PC-3 (cell line): ENCODE data around the gene PPIE. TPM values are rescaled to one million over a fixed set of nuclear protein-coding genes. Genes with fewer than 3 reads are reported as not detected.

ENCODE experiments used
- ATAC-seq: fragments of 200-7000 bp; cut with Tn5 transposase; 2 replicates; pipeline ENCODE4 v1.9.1; 2020; ENCODE audit warnings: mild to moderate bottlenecking, moderate library complexity
- BruUV-seq: library from RNA; stranded (reverse); fragments of 400-500 nt; replicated peaks from 2 replicates; lab custom pipeline; 2021; lab: Mats Ljungman, UMichigan
- CTCF ChIA-PET: fragments of 300-600 bp; sonication (Branson Sonifier 250); formaldehyde crosslinking; loops from one replicate; lab custom pipeline; 2022; ENCODE audit warnings: antibody characterized with exemption; lab: Charles Lee
- POLR2A ChIA-PET: fragments of 300-600 bp; sonication (Branson Sonifier 250); formaldehyde crosslinking; loops from one replicate; lab custom pipeline; 2022; ENCODE audit warnings: antibody characterized with exemption; ENCODE audit not compliant: unreplicated experiment; lab: Charles Lee
- DNase-seq: peaks from one replicate; pipeline ENCODE4 v3.0.0-alpha.2; 2015
- H2AFZ ChIP-seq: fragments of 300-600 bp; sonication (generic); 2 replicates; pipeline ENCODE4 v1.6.0; 2016; ENCODE audit warnings: antibody characterized with exemption, low read length
- H3F3A ChIP-seq: fragments of 300-600 bp; sonication (generic); one replicate; pipeline ENCODE4 v1.6.0; 2017; ENCODE audit warnings: antibody characterized with exemption, low read length, control low read depth, mild to moderate bottlenecking; ENCODE audit not compliant: unreplicated experiment
- H3K27ac ChIP-seq: fragments of 300-600 bp; sonication (generic); 2 replicates; pipeline ENCODE4 v1.5.1; 2016; ENCODE audit warnings: mild to moderate bottlenecking, low read length
- H3K27me3 ChIP-seq: fragments of 300-600 bp; sonication (generic); 2 replicates; pipeline ENCODE4 v1.6.1; 2016; ENCODE audit warnings: low read length, mixed read lengths
- H3K36me3 ChIP-seq: fragments of 300-600 bp; sonication (generic); 2 replicates; pipeline ENCODE4 v1.6.1; 2016; ENCODE audit warnings: low read depth, mixed run types, low read length, mixed read lengths
- H3K4me1 ChIP-seq: fragments of 300-600 bp; sonication (generic); 2 replicates; pipeline ENCODE4 v1.5.1; 2016; ENCODE audit warnings: low read length; ENCODE audit not compliant: insufficient read depth
- H3K4me2 ChIP-seq: fragments of 300-600 bp; sonication (generic); 2 replicates; pipeline ENCODE4 v1.6.0; 2016; ENCODE audit warnings: low read length
- H3K4me3 ChIP-seq: fragments of 300-600 bp; sonication (generic); 2 replicates; pipeline ENCODE4 v1.5.1; 2016; ENCODE audit warnings: mild to moderate bottlenecking, low read length, mixed read lengths
- H3K79me2 ChIP-seq: fragments of 300-600 bp; sonication (generic); 2 replicates; pipeline ENCODE4 v1.6.1; 2017; ENCODE audit warnings: low read length, mixed read lengths
- H3K9ac ChIP-seq: fragments of 300-600 bp; sonication (generic); 2 replicates; pipeline ENCODE4 v1.6.0; 2016; ENCODE audit warnings: mild to moderate bottlenecking, low read length
- H3K9me2 ChIP-seq: fragments of 300-600 bp; sonication (generic); replicated peaks from 2 replicates; pipeline ENCODE4 v1.6.1; 2016; ENCODE audit warnings: mixed run types, low read length, mixed read lengths
- H3K9me3 ChIP-seq: fragments of 300-600 bp; sonication (generic); 2 replicates; pipeline ENCODE4 v1.6.1; 2016; ENCODE audit warnings: low read length, mixed read lengths
- H4K20me1 ChIP-seq: fragments of 300-600 bp; sonication (generic); 2 replicates; pipeline ENCODE4 v1.6.1; 2016; ENCODE audit warnings: low read length, mixed read lengths
- EZH2 ChIP-seq: fragments of 300-600 bp; sonication (generic); IDR thresholded peaks from one replicate; pipeline ENCODE4 v1.6.1; 2017; ENCODE audit warnings: antibody characterized with exemption, mild to moderate bottlenecking, low read length; ENCODE audit not compliant: unreplicated experiment
- EZH2phosphoT487 ChIP-seq: fragments of 300-600 bp; sonication (generic); IDR thresholded peaks from 2 replicates; pipeline ENCODE4 v1.6.1; 2018; ENCODE audit warnings: mild to moderate bottlenecking, antibody characterized with exemption, low read length, borderline replicate concordance
- intact Hi-C: fragments of 100-400 bp; cut with micrococcal nuclease; formaldehyde crosslinking; loops from 2 replicates; pipeline ENCODE4 v1.9.0; 2023
- total RNA-seq: library from RNA; depleted of rRNA; stranded (reverse); fragments of >200 nt; gene quantifications from 2 replicates; pipeline ENCODE4 v1.2.3, GENCODE V29; 2014
- TF ChIP-seq, protein P1 (sequence below): fragments of 300-600 bp; sonication (generic); conservative IDR thresholded peaks from 2 replicates; pipeline ENCODE4 v1.5.1; 2017; ENCODE audit warnings: antibody characterized with exemption, low read depth, mild to moderate bottlenecking, low read length

PPIE gene
- total RNA-seq, 1 experiment from 2014 or later = 53.6 TPM

DNA sequence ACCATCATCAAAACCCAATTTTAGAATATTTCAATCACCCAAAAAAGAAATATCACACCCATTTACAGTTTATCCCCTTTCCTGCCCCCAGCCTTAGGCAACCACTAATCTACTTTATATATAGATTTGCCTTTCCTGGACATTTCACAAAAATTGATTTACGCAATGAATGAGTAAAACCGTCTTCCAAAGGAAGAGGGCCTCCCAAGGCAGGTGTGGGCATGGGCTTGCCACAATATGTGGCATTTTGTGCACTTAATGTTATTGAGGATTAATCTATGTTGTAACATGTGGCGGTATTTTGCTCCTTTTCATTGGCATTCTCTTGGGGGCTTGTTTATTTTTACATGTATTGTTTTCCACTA is 61.8 kb downstream of the PPIE start:
- POLR2A ChIA-PET = interaction anchor here (0.6 to 0.7 kb wide), 2 partner anchors 59 to 279 kb away, joined by 3 to 5 read pairs; no protein-coding TSS in a partner anchor
- Histone ChIP-seq H4K20me1 (no peaks in the 10 kb centered on the region), H3K4me3 (no peak overlapping the region), H3K9me2 (no peaks in the 10 kb centered on the region), H3K4me2 (no peak overlapping the region), H3F3A (no peaks in the 10 kb centered on the region), H2AFZ (no peak overlapping the region), H3K9me3 (no peaks in the 10 kb centered on the region), H3K36me3 (no peaks in the 10 kb centered on the region), H3K27me3 (no peaks in the 10 kb centered on the region), H3K9ac (no peak overlapping the region), H3K27ac (no peak overlapping the region), H3K4me1 (peaks cover 16% of the 10 kb centered on the region), H3K79me2 (no peaks in the 10 kb centered on the region)
- DNase-seq = no peak
- no peak for TF ChIP-seq EZH2
- no TSS peak for BruUV-seq
- CTCF ChIA-PET = interaction anchor here (1.1 kb wide), 1 partner anchor 119 kb away, joined by 5 read pairs; no protein-coding TSS in a partner anchor
- no peak for ATAC-seq
- intact Hi-C loops = no loop called here

DNA sequence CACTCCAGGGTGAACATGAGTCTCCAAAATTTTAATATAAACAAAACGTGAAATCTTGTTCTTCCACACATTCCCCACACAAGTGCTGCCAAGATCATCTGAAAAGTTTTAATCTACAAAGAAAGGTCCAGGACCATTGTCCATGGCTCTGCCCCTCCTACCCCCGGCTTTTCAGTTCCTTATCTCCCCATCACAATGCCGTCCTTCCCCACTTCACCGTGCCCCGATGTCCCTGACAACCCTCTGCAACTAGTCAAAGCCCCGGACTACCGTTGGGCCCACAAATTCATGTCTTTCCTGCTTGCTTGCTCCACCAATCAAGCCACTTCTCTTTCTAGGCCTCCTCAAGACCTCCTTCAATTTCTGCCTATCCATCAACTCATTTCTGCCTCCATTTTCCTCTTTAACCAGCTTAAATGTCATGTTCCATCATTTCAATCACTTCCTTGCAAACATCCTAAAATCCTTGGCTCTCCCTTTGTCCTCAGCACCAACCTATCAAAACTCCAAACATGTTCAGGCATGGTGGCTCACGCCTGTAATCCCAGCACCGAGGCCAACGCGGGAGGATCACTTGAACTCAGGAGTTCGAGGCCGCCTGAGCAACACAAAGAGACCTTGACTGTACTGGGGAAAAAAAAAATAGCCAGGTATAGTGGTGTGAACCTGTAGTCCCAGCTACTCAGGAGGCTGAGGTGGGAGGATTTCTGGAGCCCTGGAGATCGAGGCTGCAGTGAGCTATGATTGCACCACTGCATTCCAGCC is 64.0 kb downstream of the PPIE start:
- no peak overlapping the region for H3K9ac ChIP-seq
- ATAC-seq (no peak), DNase-seq (no peak)
- H4K20me1 ChIP-seq = no peaks in the 10 kb centered on the region
- H3K4me3 ChIP-seq = no peak overlapping the region
- no peak overlapping the region for H3K27ac ChIP-seq
- no peaks in the 10 kb centered on the region for H3K9me3 ChIP-seq
- H3K9me2 ChIP-seq = no peaks in the 10 kb centered on the region
- peaks cover 16% of the 10 kb centered on the region for H3K4me1 ChIP-seq
- intact Hi-C loops = no loop called here
- H3F3A ChIP-seq = no peaks in the 10 kb centered on the region
- H3K4me2 ChIP-seq = no peak overlapping the region
- ChIA-PET CTCF (no interaction called here), POLR2A (interaction anchor here (0.8 kb wide), 1 partner anchor 60 kb away, joined by 3 read pairs; no protein-coding TSS in a partner anchor)
- TF ChIP-seq EZH2phosphoT487 = no peak
- no peak for TF ChIP-seq EZH2
- TF ChIP-seq, protein P1, sequence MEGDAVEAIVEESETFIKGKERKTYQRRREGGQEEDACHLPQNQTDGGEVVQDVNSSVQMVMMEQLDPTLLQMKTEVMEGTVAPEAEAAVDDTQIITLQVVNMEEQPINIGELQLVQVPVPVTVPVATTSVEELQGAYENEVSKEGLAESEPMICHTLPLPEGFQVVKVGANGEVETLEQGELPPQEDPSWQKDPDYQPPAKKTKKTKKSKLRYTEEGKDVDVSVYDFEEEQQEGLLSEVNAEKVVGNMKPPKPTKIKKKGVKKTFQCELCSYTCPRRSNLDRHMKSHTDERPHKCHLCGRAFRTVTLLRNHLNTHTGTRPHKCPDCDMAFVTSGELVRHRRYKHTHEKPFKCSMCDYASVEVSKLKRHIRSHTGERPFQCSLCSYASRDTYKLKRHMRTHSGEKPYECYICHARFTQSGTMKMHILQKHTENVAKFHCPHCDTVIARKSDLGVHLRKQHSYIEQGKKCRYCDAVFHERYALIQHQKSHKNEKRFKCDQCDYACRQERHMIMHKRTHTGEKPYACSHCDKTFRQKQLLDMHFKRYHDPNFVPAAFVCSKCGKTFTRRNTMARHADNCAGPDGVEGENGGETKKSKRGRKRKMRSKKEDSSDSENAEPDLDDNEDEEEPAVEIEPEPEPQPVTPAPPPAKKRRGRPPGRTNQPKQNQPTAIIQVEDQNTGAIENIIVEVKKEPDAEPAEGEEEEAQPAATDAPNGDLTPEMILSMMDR = no peak
- H3K27me3 ChIP-seq = no peaks in the 10 kb centered on the region
- BruUV-seq = no TSS peak
- no peak overlapping the region for H2AFZ ChIP-seq
- no peaks in the 10 kb centered on the region for H3K36me3 ChIP-seq
- H3K79me2 ChIP-seq = no peaks in the 10 kb centered on the region

DNA sequence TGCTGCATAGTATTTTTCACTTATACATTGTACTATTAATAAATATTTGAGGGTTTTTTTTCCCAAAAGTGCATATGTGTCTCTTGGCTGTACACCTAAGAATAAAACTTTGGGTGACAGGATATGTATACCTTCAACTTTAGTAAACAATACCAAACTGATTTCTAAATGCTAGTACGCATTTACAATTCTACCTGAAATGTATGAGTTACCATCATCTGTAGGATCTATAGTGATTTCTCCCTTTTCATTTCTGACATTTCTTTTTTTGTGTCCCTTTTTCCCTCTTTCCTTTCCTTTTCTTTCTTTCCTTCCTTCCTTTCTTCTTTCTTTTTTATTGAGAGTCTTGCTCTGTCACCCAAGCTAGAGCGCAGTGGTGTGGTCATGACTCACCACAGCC is 66.7 kb downstream of the PPIE start:
- ATAC-seq = no peak

More for the DNA sequence above, 66.7 kb downstream of the PPIE start:
- H3K9me3 ChIP-seq = no peaks in the 10 kb centered on the region
- H3K4me3 ChIP-seq = no peak overlapping the region
- no peak overlapping the region for H2AFZ ChIP-seq
- DNase-seq = no peak
- H3K27me3 ChIP-seq = no peaks in the 10 kb centered on the region
- no peaks in the 10 kb centered on the region for H3K79me2 ChIP-seq
- ChIA-PET POLR2A (no interaction called here), CTCF (no interaction called here)
- no peaks in the 10 kb centered on the region for H3K36me3 ChIP-seq
- H3K4me1 ChIP-seq = peaks cover 5% of the 10 kb centered on the region
- H3K9me2 ChIP-seq = no peaks in the 10 kb centered on the region
- no peak overlapping the region for H3K9ac ChIP-seq
- no peaks in the 10 kb centered on the region for H4K20me1 ChIP-seq
- H3K27ac ChIP-seq = no peak overlapping the region
- BruUV-seq = no TSS peak
- H3F3A ChIP-seq = no peaks in the 10 kb centered on the region
- TF ChIP-seq, protein P1 = no peak
- TF ChIP-seq EZH2phosphoT487 (no peak), EZH2 (no peak)
- no peak overlapping the region for H3K4me2 ChIP-seq
- intact Hi-C loops = no loop called here
